Ascending aorta (tissue), 2 donors: ENCODE data around the gene MACROH2A1. TPM values are rescaled to one million over a fixed set of nuclear protein-coding genes. Genes with fewer than 3 reads are reported as not detected.

Source experiments
- DNase-seq, 2 donors: peaks; one replicate each; pipeline ENCODE4 v3.0.0-alpha.2; 2019; ENCODE audit warnings: low spot score in 2 of 2
- H3K27ac ChIP-seq, 2 donors: fragments of 200-600 bp; sonication (generic); one replicate each; pipeline ENCODE4 v1.5.1; 2016 to 2017; ENCODE audit warnings: mild to moderate bottlenecking in 1 of 2
- H3K27me3 ChIP-seq: fragments of 200-600 bp; sonication (generic); one replicate; pipeline ENCODE4 v1.5.1; 2017
- H3K36me3 ChIP-seq, 2 donors: fragments of 200-600 bp; sonication (generic); one replicate each; pipeline ENCODE4 v1.5.1; 2016
- H3K4me1 ChIP-seq, 2 donors: fragments of 200-600 bp; sonication (generic); one replicate each; pipeline ENCODE4 v1.5.1; 2016 to 2017; ENCODE audit warnings: mild to moderate bottlenecking in 1 of 2
- H3K4me3 ChIP-seq, 2 donors: fragments of 200-600 bp; sonication (generic); one replicate each; pipeline ENCODE4 v1.5.1; 2016 to 2017; ENCODE audit warnings: mild to moderate bottlenecking in 1 of 2
- H3K9me3 ChIP-seq, 2 donors: fragments of 200-600 bp; sonication (generic); one replicate each; pipeline ENCODE4 v1.5.1; 2016
- CTCF ChIP-seq, 3 experiments: fragments of 200-600 bp in 2 of 3; fragments of 450-650 bp in 1 of 3; sonication (generic) in 2 of 3; IDR thresholded peaks; one replicate each; pipeline ENCODE4 v1.5.1; 2016 to 2019; ENCODE audit warnings: antibody characterized with exemption in 3 of 3, mild to moderate bottlenecking in 1 of 3, moderate library complexity in 1 of 3
- intact Hi-C: fragments of 100-400 bp; cut with DNase I; formaldehyde crosslinking; loops from one replicate; pipeline ENCODE4 v1.15.1; 2023
- total RNA-seq: library from RNA; depleted of rRNA; stranded (reverse); fragments of >200 nt; gene quantifications from one replicate; pipeline ENCODE4 v1.1.0, GENCODE V29; 2016

MACROH2A1 gene
- total RNA-seq, 1 donor from 2014 or later = 216 TPM

GRCh38 chr5:135391116-135391868, 7.7 kb downstream of the MACROH2A1 start:
- Histone ChIP-seq H3K36me3 (peaks cover 5 to 23% of the 10 kb centered on the region in 2 donors), H3K9me3 (no peaks in the 10 kb centered on the region), H3K27me3 (no peaks in the 10 kb centered on the region), H3K4me1 (peaks cover 6 to 23% of the 10 kb centered on the region in 2 donors), H3K4me3 (no peak overlapping the region), H3K27ac (peak overlapping the region in 1 of 2 donors; percentile 17)
- TF ChIP-seq CTCF (IDR thresholded peaks at IDR 0.05) = no peak
- intact Hi-C loops = no loop called here
- DNase-seq = no peak

DNA sequence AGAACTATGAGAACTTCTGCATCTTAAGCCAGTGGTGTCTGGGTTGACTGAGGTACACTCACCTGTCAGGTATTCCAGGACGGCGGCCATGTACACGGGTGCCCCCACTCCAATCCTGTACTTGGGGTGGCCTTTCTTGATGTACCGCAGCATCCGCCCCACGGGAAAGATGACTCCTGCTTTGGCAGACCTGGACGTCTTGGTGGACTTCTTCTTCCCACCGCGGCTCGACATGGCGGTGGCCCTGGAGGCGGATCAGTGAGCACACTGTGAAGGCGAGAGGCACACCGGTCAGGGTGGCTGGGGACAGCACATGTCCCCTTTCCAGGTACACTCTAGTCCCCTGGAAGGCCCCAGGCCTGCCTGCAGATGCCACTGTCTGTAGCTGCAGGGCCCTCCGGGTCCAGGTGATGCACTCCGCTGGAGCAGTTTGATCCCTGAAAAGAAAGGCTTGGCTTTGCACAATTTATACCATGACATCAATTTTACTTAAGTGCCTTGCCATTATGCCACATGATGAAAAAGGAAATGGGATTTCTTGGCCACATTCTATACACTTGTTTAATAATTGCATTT, 10.1 kb downstream of the MACROH2A1 start:
- H3K27ac ChIP-seq = no peak overlapping the region
- H3K4me3 ChIP-seq = no peak overlapping the region
- peaks cover 9 to 18% of the 10 kb centered on the region in 2 donors for H3K4me1 ChIP-seq
- intact Hi-C loops = no loop called here
- no peak for DNase-seq
- H3K9me3 ChIP-seq = no peaks in the 10 kb centered on the region
- no peaks in the 10 kb centered on the region for H3K27me3 ChIP-seq
- TF ChIP-seq CTCF (IDR thresholded peaks at IDR 0.05) = no peak
- H3K36me3 ChIP-seq = peaks cover 17 to 36% of the 10 kb centered on the region in 2 donors

GRCh38 chr5:135387629-135387960, 11.4 kb downstream of the MACROH2A1 start:
- H3K4me3 ChIP-seq = no peak overlapping the region
- peak overlapping the region in 1 of 2 donors; percentile 34 for H3K27ac ChIP-seq
- no peaks in the 10 kb centered on the region for H3K9me3 ChIP-seq
- H3K4me1 ChIP-seq = peaks cover 9 to 18% of the 10 kb centered on the region in 2 donors
- H3K27me3 ChIP-seq = no peaks in the 10 kb centered on the region
- TF ChIP-seq CTCF (IDR thresholded peaks at IDR 0.05) = no peak
- H3K36me3 ChIP-seq = peaks cover 21 to 41% of the 10 kb centered on the region in 2 donors
- DNase-seq = no peak
- intact Hi-C loops = no loop called here

- Histone ChIP-seq H3K9me3 (no peaks in the 10 kb centered on the region), H3K36me3 (peaks cover 22 to 40% of the 10 kb centered on the region in 2 donors), H3K4me1 (peaks cover 9 to 18% of the 10 kb centered on the region in 2 donors), H3K27ac (peak overlapping the region in 1 of 2 donors; percentile 34), H3K4me3 (no peak overlapping the region), H3K27me3 (no peaks in the 10 kb centered on the region)
- intact Hi-C loops = no loop called here
- DNase-seq = no peak
- TF ChIP-seq CTCF (IDR thresholded peaks at IDR 0.05) = no peak
Measured at GRCh38 chr5:135386886-135387628, 12.0 kb downstream of the MACROH2A1 start.

GRCh38 chr5:135386096-135386495, 12.9 kb downstream of the MACROH2A1 start:
- Histone ChIP-seq H3K27ac (peak overlapping the region in 1 of 2 donors; percentile 24), H3K36me3 (peaks cover 26 to 40% of the 10 kb centered on the region in 2 donors), H3K4me1 (peaks cover 9 to 16% of the 10 kb centered on the region in 2 donors), H3K4me3 (no peak overlapping the region), H3K9me3 (no peaks in the 10 kb centered on the region), H3K27me3 (no peaks in the 10 kb centered on the region)
- intact Hi-C loops = no loop called here
- no peak for DNase-seq
- TF ChIP-seq CTCF (IDR thresholded peaks at IDR 0.05) = no peak
